ENCODE results near the gene BMP6.

BMP6 gene

DNA sequence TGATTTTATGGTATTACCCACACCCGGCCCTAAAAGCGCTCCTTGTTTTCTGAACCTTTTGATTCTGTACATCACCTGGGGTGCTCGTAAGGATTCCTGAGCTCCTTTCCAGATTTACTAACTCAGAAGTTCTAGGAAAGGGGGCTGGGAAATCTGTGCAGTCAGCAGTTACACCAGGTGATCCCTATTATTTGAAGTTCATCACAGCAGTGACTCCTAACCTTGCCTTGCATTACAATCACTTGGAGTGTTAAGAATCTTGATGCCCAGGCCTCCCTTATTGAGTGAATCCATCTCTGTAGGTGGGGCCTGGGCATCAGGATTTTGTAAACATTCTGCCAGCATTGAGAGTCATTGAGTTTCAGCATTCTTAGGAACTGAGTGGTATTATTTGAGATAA lies 44.7 kb downstream of the BMP6 start:
- no peak for TF ChIP-seq CTCF (IDR thresholded peaks at IDR 0.05; ENCODE audit: low read length, missing control alignments)
- DNase-seq (ENCODE audit: low read depth): no peak
- H3K4me3 ChIP-seq (replicated peaks; ENCODE audit: low read depth, low read length): no peak overlapping the region

DNA sequence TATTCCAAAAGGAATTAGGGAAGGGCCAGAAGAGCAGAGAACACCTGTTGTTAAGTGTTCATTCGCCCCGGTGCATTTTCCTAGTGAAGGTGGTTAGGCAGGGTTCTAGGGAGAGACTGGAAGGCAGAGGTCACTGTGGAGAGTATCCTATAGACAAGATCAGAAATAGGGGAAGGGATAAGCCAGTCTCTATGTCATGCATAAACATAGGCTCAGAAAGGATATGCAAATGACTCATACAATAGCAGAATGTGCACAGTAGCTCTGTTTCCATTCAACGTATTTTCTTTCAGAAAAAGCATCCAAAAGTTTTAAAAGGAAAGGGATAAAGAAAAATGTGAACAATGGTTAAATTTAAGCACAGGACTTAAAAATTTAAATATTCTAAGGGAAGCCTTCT lies 47.4 kb downstream of the BMP6 start:
- no peak for DNase-seq (ENCODE audit: low read depth)
- no peak overlapping the region for H3K4me3 ChIP-seq (replicated peaks; ENCODE audit: low read depth, low read length)
- no peak for TF ChIP-seq CTCF (IDR thresholded peaks at IDR 0.05; ENCODE audit: low read length, missing control alignments)

- no peak for TF ChIP-seq CTCF (IDR thresholded peaks at IDR 0.05; ENCODE audit: low read length, missing control alignments)
- H3K4me3 ChIP-seq (replicated peaks; ENCODE audit: low read depth, low read length): no peak overlapping the region
- DNase-seq (ENCODE audit: low read depth): no peak
Measured at GRCh38 chr6:7773914-7774313, 48.0 kb downstream of the BMP6 start.

GRCh38 chr6:7776509-7776908 lies 50.6 kb downstream of the BMP6 start:
- H3K4me3 ChIP-seq (replicated peaks; ENCODE audit: low read depth, low read length): no peak overlapping the region
- DNase-seq (ENCODE audit: low read depth): no peak
- no peak for TF ChIP-seq CTCF (IDR thresholded peaks at IDR 0.05; ENCODE audit: low read length, missing control alignments)

DNA sequence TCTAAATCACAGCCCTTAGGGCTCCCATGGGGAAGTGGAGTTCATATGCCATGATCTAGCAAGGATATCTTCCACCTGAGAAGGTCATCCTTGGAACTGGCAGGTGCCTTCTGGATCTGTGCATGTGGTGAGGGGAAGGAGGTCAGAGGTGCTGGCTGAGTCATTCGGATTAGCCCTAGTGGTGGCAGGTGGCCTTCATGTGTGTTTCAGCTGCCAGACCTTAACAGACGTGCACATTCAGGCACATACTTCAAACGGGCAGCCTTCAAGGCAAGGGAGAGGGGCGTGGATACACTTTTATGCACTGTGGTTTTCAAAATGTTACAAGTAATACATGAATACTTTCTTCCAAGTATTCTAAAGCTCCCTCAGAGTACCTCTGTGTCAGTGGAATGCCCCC lies 51.2 kb downstream of the BMP6 start:
- no peak overlapping the region for H3K4me3 ChIP-seq (replicated peaks; ENCODE audit: low read depth, low read length)
- DNase-seq (ENCODE audit: low read depth): no peak

GRCh38 chr6:7781240-7781639 lies 55.3 kb downstream of the BMP6 start:
- TF ChIP-seq CTCF (IDR thresholded peaks at IDR 0.05; ENCODE audit: low read length, missing control alignments): no peak
- H3K4me3 ChIP-seq (replicated peaks; ENCODE audit: low read depth, low read length): no peak overlapping the region
- DNase-seq (ENCODE audit: low read depth): no peak

More for the DNA sequence above, 51.2 kb downstream of the BMP6 start:
- no peak for TF ChIP-seq CTCF (IDR thresholded peaks at IDR 0.05; ENCODE audit: low read length, missing control alignments)

DNA sequence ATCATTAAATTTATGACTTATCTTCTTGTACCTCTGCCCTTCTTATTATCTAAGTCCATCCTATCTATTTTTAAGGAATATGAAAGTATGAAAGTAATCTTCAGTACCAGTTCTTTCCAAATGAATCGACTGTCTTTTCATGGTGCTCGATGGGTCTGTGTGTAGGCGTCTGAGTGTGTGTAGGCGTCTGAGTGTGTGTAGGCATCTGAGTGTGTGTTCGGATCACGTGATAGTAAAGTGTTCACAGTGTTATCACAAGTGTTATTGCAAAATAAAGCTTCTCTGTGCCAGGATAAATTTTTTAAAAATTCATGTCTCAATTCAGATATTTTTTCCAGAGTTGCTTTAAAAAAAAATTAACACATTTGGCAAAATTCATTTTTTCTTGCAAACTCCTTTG lies 58.3 kb downstream of the BMP6 start:
- no peak for TF ChIP-seq CTCF (IDR thresholded peaks at IDR 0.05; ENCODE audit: low read length, missing control alignments)
- DNase-seq (ENCODE audit: low read depth): no peak
- no peak overlapping the region for H3K4me3 ChIP-seq (replicated peaks; ENCODE audit: low read depth, low read length)

All from fibroblast of pulmonary artery (primary cell).